Stimulated activated naive CD8-positive, alpha-beta T cell treated with anti-CD3 and anti-CD28 coated beads, Interleukin-15, Interleukin-2, amounts not matched to agents 100 U/mL and 50 U/mL, for 24 hours (primary cell): ENCODE data around the gene ARHGEF17.

Source experiments
- ATAC-seq: fragments of 150-1000 bp; cut with Tn5 transposase; one replicate; pipeline ENCODE4 v1.10.0; 2021
- DNase-seq: peaks from one replicate; pipeline ENCODE4 v3.0.0; 2021

ARHGEF17 gene

DNA sequence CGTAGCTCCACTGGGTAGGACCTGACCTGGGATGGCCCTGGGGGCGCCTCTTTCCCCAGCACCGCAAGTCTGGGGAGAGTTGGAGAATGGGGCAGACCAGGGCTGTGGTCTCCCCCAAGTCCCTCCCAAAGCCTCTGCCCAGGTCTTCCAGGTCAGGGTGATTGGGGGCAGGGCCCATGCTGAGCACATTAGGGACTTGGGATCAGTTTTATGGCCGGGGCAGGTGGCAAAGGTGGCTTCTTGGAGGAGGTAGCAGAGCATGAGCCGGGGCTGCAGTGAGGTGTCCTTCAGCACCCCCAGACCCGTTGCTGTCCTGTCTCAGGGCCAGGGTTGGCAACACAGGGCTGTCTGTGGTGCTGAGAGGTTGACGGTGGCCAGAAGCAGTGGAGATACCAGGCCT, 74.1 kb downstream of the ARHGEF17 start:
- no peak for ATAC-seq

DNA sequence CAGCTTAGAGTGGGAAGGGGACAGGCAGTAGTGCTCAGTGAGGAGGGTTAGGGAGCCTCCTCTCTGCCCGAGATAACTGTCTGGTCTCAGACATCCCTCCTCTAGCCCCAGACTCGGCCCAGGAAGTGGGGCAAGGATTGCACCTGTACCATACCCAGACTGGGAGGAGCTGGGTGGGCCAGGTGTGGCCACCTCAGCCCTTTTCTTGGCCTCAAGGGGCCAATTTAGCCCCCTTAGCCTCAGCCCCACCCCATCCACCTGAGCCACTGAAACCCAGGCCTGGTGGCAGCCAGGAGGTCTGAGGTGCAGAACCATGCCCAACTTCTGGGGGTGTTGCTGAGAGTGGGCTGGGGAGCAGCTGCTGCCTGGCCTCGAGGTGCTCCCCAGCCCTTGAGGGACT, 74.7 kb downstream of the ARHGEF17 start:
- no peak for DNase-seq
- no peak for ATAC-seq

More for the DNA sequence above, 74.1 kb downstream of the ARHGEF17 start:
- no peak for DNase-seq

DNA sequence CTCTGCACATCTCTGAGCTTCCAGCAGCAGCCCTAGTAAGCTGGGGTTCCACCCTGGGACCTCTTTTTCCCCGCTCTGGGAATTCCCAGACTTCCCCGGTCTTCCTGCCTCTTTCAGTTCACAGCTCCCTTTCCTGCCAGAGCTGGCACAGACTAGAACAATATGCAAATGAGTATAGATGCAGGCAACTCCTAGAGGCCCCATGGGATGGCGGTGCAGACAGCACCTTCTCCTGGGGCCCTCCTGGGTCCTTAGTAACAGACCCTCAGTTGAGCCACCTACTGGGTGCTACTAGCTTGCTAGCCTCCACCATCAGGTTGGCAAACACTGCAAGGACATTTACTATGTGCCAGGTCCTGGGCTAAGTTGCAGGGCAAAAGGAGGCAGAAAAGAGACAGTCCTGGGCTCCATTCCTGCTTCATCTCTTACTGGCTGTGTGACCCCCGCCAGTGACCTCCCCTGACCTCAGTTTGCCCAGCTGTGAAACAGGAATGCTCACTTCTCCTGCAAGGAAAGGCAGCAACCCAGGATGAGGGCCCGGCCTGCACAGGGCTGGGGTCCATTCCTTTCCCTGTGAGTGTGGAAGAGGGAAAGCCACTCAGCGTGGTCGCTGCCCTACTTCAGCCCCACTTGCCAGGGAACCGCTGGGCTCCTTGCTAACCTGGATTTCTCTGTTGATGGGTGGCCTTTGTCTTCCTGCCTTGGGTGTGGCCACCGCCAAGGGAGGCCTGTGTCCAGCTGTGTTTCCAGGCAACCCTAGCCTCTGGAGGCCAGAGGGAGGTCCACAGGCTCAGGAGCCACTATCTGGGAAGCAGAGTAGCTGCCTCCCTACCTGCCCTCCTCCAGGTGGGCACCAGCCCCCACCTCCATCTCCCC, 75.4 kb downstream of the ARHGEF17 start:
- ATAC-seq (no peak), DNase-seq (no peak)

DNA sequence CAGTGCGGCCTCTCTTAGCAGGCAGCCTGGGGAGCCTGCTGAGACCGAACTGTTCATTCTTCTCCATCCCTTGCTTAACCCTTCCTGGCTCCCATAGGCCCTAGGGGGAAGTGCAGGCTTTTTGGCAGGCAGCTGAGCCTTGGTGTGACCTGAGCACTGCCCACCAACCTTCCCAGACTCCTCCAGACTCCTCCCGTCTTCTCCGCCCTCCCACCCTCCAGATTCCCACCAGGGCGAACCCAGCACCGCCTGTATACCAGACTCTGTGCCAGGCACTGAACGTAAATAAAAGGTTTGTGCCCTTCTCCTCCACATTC, 76.0 kb downstream of the ARHGEF17 start:
- ATAC-seq = no peak
- DNase-seq = no peak

DNA sequence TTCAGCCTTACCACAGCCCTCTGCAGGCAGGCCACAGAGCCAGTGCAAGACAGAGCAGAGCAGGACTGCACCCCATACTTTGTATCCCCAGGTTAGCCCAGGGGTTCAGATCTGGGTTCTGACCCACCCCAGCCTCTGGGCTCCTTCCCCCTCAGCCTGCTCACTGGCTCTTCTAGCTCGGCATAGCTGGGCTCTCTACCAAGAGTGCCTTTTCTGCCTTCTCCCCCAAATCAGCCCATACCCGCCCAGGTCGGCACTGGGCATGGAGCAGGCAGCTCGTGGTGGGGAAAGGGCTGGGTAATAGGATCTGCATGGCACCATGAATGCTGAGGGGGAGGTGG, 76.4 kb downstream of the ARHGEF17 start:
- no peak for DNase-seq
- no peak for ATAC-seq

DNA sequence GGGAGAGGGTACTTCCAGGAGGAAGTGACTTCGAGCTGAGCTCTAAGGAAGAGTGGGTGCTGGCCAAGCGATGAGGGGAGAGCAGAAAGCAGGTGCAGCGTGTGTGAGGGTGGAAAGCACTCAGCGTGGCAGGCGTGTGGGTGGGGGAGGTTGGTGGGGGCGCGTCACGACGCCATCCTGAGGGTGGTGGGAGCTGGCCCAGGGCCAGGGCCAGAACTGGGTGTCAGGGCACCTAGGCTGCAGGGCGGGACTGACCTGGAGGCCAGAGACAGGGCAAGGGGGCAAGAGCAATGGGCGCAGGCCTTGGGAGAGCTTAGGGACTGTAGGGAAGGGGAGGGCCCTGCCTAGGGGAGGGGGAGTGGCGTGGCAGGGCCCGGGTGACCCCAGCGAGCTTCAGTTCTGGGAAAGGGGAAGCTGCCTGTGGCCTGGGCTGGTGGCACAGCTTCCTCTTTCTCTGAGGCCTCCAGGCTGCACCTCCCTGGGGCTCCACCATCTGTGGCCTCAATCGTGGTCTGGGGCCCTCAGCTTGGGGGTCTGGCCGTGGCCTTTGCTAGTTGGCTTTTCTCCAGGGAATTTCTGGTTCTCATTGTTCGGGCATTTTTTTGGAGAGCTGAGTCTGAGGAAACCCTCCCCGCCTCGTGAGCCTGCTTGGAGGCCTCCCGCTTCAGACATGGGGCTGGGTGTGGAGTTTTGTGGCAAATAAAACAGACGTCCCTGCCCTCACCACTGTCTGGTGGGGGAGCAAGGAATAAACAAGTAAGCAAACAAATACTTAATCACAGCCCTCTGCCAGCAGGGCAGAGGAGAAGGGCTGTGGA, 77.0 kb downstream of the ARHGEF17 start:
- ATAC-seq (peak; percentile 48), DNase-seq (peak; percentile 53)

DNA sequence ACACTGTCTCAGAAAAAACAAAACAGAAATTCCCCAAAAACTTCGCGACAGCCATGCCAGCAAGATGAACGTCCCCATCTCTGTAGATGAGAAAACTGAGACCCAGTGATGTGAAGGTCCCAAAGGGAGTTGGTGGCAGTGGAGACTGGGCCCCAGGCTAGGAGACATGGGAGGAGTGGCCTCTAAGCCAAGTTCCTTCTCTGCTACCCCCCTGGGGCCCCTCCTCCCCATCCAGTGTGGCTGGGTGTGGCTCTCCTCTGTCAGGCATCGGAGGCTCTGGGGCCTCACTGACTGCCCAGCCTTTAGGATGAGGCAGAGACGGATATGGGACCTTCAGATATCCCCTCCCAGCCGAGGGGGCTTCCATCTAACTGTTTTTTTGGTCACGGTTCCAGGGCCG, 77.9 kb downstream of the ARHGEF17 start:
- DNase-seq (no peak), ATAC-seq (peak; percentile 11)

DNA sequence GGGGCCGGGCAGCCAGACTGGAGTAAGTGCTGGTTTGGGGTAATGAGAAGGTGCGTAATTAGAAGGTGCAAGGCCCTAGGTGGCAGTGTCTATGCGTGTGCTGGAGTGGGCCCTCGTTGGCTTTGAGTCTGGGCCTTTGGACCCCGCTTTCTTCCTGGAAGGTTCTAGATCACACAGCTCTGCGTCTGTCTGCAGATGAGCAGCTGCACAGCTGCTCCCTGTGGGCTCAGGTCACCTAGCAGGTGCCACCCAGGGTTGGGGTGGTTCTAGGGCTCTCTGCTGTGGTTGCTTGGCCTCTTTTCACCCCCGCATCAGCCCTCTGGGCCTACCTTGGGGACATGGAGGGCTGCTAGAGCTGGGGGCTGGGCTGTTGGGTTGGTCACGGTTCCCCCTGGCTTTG, 78.5 kb downstream of the ARHGEF17 start:
- DNase-seq = no peak
- ATAC-seq = no peak

DNA sequence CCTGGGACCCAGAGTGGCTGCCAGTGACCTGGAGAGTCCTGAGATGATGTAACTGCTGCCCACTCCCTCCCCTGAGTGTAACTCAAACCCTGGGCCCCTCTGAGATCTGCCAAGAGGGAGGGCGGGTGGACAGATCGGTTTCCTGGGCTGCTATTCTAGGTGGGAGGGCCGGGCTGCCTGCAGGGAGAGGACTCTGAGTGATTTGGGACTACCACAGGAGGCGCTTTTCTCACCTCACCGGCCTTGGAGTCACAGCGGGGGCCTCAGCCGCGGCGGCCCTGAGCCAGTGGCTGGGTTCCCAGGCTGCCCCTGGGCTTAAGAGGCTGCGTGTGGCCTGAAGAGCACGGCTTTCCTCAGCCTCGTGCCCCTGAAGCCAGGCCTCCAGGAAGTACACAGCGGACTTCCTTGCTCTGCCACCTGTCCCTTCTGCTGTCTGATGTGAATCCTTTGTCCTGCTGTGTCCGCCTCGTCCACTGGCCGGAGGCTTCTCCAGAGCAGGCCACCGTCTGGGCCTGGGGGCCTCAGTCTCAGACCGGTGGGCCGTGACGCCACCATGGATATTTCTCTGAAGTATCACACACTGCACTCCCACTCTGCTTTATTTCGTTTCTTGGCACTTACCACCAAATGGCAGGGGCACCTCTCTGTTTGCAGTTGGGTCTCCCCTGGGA, 79.7 kb downstream of the ARHGEF17 start:
- no peak for ATAC-seq
- DNase-seq = no peak

DNA sequence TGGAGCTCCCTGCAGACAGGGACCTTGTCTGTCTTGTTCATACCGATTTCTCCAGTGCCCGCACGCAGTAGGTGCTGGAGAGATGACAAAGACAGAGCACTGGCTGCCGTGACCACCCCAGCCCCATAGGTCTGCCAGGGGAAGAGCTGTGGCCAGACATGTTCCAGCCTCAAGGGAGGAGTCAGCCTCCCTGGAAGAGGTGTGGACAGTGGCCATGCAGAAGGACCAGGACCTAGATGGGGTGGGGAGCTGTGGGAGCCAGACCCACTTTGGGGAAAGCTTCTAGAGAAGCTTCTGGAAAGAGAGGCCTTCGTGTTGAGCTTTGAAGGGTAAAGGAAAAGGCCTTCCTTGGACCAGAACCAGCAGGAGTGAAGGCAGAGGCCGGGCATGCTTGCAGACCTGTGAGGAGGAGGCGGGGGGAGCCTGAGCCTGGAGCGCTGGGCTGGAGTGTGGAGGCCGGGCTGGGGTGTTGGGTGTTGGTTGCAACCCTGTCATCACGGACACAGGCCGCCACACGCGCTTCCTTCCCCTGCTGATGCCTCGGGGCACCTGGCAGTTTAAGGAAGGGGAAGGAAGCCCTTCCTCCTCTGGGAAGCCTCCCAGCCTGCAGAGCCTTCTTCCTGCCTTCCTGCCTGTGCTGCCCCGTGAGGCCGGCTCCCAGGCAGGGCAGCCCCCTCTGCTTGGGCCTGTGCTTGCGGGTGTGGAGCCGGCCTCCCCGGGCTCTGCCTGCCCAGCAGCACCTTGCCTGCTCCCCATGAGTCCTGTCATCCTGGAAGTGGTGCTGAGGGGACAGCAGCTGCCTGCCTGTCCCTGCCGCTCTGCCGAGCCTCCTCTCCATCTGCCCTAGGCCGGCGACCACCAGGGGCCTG, 80.4 kb downstream of the ARHGEF17 start:
- no peak for DNase-seq

DNA sequence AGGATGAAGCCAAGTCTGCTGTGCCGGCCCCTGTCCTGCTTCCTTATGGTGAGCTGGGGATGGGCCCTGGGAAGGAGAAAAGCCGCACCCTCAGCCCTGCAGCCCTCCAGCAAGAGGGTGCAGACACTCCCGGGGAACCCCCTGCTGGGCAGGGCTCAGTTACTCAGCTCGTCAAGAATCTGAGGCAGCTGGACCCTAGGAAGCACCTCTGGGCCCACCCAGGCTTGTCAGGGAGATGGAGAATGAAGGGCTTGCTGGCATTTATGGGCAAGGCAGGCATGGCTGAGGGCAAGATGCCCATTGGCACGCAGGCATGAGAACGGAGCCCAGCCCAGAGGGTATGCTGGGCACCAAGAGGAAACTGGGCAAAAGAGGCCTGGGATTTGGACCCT, 81.1 kb downstream of the ARHGEF17 start:
- no peak for ATAC-seq
- no peak for DNase-seq

More for the DNA sequence above, 80.4 kb downstream of the ARHGEF17 start:
- no peak for ATAC-seq

DNA sequence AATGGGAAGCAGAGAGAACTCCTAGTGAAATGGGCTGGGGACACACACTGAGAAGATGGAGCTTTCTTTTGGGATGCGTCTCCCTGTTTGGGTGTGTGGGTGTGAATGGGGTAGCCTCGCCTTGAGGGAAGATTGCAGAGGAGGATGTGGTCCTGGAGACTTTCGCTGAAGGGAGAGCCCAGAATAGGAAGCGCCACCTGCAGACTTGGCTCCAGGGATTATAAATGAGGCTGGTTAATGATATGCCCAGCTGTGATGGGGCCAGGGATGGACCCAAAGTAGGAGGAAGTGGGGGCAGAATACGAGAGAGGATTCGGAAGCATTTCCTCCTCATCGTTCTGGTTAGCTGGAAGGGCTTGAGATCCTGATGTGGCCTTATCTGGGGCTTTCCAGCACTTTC, 81.8 kb downstream of the ARHGEF17 start:
- no peak for ATAC-seq
- DNase-seq = no peak

DNA sequence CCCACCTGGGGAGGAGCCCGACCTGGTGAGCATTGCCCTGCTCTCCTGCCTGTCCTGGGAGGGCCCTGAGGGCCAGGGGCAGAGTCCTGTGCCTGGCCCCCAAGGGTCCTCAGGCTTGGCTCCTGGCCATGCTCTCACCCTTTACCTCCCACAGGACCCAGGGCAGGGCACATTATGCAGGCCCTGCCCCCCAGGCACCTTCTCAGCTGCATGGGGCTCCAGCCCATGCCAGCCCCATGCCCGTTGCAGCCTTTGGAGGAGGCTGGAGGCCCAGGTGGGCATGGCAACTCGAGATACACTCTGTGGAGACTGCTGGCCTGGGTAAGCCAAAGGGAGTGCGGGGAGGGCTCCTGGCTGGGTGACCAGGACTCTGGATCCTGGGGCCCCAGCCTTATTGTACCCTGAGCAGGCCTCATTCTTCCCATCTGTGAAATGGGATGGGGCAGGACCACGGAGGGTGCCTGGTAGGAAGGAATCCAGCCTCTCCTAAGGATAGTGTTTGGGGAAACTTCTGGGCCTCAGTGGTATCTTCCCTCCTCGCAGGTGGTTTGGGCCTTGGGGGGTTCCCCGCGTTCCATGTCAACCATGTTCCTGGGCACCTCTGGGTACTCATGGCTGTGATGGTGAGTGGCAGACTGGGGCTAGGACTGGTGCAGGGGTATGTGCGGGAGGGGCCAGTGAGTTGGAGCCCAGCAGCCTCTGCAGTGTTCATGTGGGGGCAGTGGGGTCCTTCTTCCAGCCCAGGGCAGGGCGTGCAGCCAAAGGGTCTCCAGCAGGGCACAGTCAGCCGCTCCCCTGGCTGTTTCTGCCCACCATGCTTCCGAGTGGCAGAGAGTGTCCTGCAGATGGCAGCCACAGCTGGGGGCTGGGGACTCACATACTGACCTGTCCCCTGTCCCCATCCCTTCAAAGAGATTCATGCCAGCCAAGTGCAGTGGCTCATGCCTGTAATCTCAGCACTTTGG, 82.8 kb downstream of the ARHGEF17 start:
- ATAC-seq = no peak
- no peak for DNase-seq

DNA sequence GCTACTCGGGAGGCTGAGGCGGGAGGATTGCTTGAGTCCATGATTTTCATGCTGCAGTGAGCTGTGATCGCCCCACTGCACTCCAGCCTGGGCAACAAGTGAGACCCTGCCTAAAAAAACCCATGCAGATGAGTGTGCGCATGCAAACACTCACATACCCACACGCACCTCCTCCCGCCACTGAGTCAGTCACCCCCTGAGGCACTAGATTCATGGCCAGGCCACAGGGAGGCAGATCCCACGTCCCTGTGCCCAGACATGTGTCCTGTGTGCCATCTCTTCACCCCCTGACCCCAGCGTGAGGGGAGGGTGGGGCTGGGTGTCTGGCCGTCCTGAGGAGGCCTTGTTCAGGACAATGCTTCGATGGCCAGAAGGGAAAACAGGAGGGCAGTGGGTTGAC, 83.6 kb downstream of the ARHGEF17 start:
- no peak for DNase-seq
- no peak for ATAC-seq

DNA sequence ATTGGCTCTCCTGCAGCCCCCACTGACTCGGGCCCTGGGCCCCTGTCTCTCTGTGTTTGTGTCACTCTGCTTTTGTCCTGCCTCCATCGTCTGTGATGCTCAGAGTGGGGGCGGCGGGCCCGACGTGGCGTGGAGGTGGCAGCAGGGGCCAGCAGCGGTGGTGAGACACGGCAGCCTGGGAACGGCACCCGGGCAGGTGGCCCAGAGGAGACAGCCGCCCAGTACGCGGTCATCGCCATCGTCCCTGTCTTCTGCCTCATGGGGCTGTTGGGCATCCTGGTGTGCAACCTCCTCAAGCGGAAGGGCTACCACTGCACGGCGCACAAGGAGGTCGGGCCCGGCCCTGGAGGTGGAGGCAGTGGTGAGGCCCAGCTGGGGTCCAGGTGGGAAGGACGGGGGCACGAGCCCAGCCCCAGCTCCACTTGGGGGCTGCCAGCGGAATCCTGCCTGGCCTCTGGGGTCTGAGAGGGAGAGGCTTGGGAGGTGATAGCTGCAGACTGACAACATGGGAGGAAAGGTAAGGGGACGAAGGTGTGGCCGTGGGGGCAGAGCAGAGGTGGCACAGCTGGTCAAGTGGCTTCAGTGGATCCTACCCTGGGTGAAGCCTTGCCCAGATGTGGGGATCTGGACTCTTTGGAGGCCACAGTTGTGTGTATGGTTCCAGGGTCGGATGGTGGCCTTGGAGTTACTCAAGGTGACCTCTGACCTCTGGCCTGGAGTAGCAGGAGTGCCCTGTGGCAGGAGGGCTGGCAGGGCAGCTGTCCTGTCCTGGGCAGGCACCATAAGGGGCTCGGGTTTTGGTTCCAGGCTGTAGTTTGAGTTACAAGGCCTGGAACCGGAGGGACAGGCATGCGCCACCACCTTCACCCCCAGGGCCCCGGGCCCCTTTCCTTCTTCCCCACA, 84.3 kb downstream of the ARHGEF17 start:
- ATAC-seq = no peak
- no peak for DNase-seq

DNA sequence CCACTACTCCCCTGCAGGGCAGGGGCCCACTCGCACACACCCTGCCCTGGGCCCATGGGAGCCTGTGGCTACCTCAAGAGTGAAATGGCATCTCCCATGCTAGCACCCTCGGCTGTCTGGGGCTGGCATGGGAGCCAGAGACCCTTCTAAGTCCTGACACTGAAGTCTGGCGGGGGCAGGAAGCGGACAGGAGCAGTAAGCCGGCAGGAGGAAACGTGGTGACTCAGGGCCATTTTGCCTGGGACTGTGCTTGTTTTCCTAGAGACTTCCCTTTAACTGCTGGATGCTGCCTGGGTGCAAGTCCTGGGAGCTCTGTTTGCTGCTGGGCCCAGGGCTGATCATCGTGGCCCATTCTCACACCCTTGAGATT, 84.9 kb downstream of the ARHGEF17 start:
- no peak for ATAC-seq
- no peak for DNase-seq

DNA sequence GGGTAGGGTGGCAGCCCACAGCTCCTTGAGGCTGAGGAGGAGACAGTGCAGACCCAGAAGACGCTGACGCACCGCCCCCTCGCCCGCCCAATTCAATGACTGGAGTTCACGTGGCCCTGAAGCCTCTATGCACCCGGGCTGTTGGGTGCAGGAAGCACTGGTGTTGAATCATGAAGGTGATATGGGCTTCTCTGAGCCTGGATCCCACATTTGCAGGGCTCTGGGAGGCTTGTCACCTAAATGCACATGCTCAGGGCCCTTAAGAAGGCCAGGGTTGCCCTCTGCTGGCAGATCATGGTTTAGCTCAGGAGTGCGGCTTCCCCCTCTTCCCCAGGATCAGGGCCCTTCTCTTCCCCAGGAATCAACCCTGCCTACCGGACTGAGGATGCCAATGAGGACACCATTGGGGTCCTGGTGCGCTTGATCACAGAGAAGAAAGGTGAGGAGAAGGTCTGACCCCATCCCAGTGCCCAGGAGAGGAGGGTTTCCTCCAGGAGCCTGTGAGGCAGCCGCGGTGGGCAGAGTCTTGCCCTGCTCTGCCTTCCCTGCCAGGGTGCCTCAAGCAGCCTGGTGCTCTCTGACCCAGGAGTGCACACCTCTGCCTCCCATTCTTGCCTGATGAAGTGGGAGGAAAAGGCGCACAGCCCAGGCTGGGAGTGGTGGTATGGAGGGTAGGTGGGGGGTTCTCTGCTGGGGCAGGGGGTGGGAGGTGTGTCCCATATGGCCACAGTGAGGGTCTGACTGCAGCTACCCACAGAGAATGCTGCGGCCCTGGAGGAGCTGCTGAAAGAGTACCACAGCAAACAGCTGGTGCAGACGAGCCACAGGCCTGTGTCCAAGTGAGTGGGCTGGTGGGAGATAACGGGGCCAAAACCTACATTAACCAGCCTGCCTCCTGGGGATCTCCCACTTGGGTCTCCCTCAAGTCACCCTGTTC, 85.7 kb downstream of the ARHGEF17 start:
- peak; percentile 71 for DNase-seq
- peak; percentile 67 for ATAC-seq

DNA sequence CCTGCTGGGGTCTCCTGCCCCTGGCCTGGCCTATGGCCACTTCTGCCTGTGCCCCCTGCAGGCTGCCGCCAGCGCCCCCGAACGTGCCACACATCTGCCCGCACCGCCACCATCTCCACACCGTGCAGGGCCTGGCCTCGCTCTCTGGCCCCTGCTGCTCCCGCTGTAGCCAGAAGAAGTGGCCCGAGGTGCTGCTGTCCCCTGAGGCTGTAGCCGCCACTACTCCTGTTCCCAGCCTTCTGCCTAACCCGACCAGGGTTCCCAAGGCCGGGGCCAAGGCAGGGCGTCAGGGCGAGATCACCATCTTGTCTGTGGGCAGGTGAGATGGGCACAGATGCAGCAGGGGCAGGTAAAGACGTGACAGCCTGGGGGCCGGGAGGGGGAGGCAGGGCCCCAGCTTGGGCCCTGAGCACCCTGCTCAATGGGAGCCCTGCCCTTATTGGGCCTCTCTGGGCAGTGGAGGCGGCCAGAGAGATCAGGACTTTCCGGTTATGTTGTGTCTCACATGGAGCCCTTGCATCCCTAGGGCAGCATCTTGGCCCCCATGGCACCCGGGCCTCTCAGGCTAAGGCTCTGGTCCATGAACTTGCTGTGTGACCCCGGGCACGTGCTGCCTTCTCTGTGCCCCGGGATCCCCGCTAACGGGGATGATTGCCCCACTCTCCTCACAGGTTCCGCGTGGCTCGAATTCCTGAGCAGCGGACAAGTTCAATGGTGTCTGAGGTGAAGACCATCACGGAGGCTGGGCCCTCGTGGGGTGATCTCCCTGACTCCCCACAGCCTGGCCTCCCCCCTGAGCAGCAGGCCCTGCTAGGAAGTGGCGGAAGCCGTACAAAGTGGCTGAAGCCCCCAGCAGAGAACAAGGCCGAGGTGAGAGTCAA, 86.6 kb downstream of the ARHGEF17 start:
- ATAC-seq (no peak), DNase-seq (no peak)
